ENCODE measurements around the gene ITPKC.

ITPKC gene

DNA sequence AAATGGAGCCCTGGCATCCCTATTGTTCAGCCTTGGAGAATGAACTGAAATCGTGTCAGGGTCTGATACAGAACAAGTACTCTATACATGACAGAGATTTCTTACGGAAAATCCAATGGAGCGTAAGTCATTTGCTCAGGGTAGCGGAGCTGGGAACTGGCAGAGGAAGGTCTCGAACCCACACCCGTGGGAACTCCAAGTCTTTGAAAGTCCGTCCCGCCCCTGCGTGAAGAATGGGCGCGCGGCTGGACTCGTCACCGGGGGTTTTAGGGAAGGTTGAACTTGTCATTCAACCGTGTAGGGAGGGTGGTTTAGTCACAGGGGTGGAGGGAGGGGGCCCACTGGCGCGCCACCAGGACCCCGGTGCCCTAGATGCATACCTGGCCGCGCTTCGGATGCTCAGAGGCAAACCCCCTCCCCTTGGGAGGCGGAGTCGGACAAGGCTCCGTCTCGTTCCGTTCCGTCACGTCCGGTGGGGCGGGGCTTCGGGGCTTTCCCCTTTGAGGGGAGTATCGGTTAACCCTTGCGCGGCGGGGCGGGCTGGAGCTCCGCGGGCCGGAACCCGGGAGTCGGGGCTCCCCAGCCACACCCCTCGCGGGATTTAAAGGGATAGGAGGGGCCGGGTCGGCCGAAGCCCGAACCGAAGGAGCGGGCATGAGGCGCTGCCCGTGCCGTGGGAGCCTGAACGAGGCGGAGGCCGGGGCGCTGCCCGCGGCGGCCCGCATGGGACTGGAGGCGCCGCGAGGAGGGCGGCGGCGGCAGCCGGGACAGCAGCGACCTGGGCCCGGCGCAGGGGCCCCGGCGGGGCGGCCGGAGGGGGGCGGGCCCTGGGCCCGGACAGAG is at the start of gene ITPKC, which contains the start of gene COQ8B:
ITPKC (plus strand) TSS at position 631 of the 843 bp plus-strand sequence; CDS start at position 655, 24 bp downstream.
COQ8B (minus strand) TSS at position 405 of the 843 bp plus-strand sequence. CDS start 2,254 bp downstream, outside the sequence.
- TF ChIP-seq, protein P1, sequence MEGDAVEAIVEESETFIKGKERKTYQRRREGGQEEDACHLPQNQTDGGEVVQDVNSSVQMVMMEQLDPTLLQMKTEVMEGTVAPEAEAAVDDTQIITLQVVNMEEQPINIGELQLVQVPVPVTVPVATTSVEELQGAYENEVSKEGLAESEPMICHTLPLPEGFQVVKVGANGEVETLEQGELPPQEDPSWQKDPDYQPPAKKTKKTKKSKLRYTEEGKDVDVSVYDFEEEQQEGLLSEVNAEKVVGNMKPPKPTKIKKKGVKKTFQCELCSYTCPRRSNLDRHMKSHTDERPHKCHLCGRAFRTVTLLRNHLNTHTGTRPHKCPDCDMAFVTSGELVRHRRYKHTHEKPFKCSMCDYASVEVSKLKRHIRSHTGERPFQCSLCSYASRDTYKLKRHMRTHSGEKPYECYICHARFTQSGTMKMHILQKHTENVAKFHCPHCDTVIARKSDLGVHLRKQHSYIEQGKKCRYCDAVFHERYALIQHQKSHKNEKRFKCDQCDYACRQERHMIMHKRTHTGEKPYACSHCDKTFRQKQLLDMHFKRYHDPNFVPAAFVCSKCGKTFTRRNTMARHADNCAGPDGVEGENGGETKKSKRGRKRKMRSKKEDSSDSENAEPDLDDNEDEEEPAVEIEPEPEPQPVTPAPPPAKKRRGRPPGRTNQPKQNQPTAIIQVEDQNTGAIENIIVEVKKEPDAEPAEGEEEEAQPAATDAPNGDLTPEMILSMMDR (conservative IDR thresholded peaks at IDR 0.05), result peak; percentile 52
- peak within 1 kb of the TSS; percentile 94 for H3K27ac ChIP-seq

DNA sequence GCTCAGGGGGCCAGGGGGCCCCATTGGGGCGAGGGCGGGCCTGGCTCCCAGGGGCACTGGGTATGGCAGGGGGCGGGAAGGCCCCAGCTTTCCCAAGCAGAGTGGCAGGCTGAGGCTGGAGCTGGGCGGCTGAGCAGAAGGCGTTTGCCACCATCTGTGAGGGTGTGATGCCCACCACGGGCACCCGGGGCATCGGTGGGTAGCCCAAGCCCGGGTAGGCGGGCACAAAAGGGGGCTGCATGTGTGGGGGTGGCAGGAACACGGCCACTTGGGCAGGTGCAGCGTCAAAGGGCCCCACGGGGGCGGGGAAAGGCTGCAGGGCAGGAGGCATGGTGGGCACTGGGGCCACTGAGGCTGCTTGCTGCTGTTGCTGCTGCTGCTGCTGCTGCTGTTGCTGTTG is 49.3 kb upstream of the ITPKC start:
- TF ChIP-seq, protein P1 (conservative IDR thresholded peaks at IDR 0.05), result no peak
- H3K27ac ChIP-seq, result no peak overlapping the region

DNA sequence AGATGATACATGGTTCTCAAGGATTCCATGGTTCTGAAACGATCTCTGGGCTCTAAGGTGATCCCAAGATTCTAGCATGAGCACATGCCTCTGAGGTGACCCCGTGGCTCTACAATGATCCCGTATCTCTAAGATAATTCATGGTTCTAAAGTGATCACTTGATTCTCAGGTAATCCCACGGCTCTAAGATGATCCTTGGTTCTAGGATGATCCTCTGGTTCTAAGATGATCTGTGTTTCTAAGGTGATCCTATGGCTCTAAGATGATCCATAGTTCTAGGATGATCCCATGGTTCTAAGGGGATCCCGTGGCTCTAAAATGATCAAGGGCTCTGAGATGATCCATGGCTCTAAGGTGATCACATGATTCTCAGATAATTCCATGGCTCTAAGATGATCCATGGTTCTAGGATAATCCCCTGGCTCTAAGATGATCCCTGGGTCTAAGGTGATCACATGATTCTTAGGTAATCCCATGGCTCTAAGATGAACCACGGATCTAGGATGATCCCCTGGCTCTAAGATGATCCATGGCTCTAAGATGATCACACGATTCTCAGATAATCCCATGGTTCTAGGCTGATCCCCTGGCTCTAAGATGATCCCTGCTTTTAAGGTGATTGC is 47.8 kb upstream of the ITPKC start:
- TF ChIP-seq, protein P1 (conservative IDR thresholded peaks at IDR 0.05), result no peak
- no peak overlapping the region for H3K27ac ChIP-seq

DNA sequence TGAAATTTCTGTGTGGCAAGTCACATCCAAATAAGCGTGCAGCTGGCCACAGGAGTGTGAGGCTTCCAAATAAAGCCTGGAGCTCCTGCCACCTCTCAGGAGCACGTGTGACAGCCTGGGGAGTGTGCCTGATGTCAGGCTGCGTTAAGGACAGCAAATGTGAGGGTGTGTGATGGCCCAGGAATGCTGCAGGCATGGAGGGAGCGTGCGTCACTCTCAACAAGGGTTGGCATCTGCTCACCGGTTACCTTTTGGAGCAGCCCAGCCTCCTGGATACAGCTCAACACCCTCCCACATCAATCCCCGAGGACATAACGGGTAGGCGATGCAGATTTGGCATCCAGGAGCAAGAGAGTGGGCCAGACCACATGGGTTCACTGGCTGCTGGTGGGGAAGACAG is 45.5 kb upstream of the ITPKC start:
- no peak overlapping the region for H3K27ac ChIP-seq
- TF ChIP-seq, protein P1 (conservative IDR thresholded peaks at IDR 0.05), result no peak

DNA sequence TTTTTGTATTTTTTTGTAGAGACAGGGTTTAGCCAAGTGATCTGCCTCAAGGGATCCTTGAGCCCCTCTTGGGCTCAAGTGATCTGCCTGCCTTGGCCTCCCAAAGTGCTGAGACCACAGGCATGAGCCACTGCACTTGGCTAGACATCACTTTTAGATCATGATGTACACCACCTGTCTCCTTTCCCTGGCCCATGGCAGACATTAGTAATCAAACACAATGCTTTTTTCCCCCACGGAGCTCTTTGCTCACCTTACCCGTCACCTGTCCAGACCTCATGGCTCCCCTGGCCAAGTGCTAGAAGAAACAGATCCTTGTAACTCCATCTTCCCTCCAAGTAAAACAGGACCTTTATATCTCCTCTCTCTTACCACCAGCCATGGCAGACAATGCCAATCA is 44.9 kb upstream of the ITPKC start:
- H3K27ac ChIP-seq, result no peak overlapping the region
- TF ChIP-seq, protein P1 (conservative IDR thresholded peaks at IDR 0.05), result no peak

DNA sequence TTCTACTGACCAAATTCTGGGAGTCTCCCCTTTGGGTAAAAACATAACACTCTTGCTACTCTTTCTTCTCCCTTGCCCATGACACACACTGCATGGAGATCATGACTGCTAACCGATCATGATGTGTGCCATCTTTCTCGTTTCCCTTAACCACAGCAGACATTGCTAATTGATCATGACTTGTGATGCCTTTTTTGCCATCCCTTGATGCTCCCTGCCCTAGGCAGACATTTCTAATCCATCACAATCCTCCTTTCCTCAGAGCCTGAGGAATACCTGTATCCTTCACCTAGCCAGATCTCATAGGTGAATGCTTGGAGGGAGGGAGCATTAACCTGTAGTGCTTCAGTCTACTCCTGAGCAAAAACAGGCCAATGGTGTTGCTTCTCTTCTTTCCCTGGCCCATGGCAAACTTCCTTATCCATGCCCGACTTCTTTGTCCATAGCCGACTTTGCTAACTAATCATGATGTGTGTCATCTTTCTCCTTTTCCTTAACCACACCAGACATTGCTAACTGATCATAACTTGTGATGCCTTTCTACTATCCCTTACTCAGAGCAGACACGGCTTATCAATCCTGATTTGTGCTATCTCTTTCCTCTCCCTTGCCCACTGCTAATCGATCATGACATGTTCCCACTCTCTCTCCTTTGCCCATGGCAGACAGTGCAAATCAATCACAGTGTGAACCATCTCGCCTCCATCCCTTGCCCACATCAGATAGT is 44.2 kb upstream of the ITPKC start:
- no peak overlapping the region for H3K27ac ChIP-seq
- TF ChIP-seq, protein P1 (conservative IDR thresholded peaks at IDR 0.05), result no peak

DNA sequence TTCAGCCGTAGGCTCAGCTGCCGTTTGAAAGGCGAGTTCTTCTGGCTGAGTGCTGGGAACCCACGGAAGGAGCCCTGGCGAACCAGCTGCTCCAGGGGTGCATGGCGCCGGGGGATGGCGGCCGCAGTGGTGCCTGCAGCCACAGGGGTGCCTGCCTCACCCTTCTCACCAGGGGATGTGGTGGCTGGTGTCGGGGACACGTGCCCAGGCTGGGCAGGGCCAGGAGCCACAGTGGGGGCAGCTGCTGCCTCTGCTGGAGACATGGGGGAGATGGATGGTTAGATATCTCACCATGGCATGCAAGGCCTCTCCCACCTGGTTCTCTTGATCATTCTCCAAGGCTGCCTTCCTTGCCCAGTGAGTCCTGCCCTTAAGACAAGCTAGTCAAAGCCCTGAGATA is 43.5 kb upstream of the ITPKC start:
- H3K27ac ChIP-seq, result no peak overlapping the region
- TF ChIP-seq, protein P1 (conservative IDR thresholded peaks at IDR 0.05), result no peak

Data from VCaP (cell line).